HepG2 (cell line): ENCODE results near the gene PIGBOS1. TPM values are rescaled to one million over a fixed set of nuclear protein-coding genes. Genes with fewer than 3 reads are reported as not detected.

ENCODE experiments used
- ATAC-seq: fragments of 200-7000 bp; cut with Tn5 transposase; 3 replicates; pipeline ENCODE4 v1.9.1; 2020; ENCODE audit warnings: mild to moderate bottlenecking, moderate library complexity
- BruUV-seq: library from RNA; stranded (reverse); fragments of 400-500 nt; replicated peaks from 2 replicates; lab custom pipeline; 2021; lab: Mats Ljungman, UMichigan
- CTCF ChIA-PET: fragments of 300-600 bp; formaldehyde crosslinking; extraction: SDS; loops from one replicate; lab custom pipeline; 2021; ENCODE audit warnings: low total read pairs, inconsistent platforms, low intra/inter-chr PET ratio; lab: Yijun Ruan, JAX
- POLR2A ChIA-PET: fragments of 350-600 bp; sonication (Branson Sonifier 250); formaldehyde crosslinking; loops from one replicate; lab custom pipeline; 2020; ENCODE audit warnings: antibody characterized with exemption, inconsistent platforms; lab: Yijun Ruan, JAX
- DNase-seq: peaks from one replicate; pipeline ENCODE4 v3.0.0-alpha.2; 2015; ENCODE audit warnings: low spot score
- FAIRE-seq: peaks from 3 replicates; lab custom pipeline; 2011; peaks lifted over from hg19 to GRCh38; lab: Jason Lieb, UNC
- H2AFZ ChIP-seq: one replicate; pipeline ENCODE4 v1.6.1; 2011; ENCODE audit warnings: low read length, inconsistent platforms
- H3K27ac ChIP-seq: fragments of 300-600 bp; 3 replicates; pipeline ENCODE4 v1.8.0; 2011; ENCODE audit warnings: mixed run types, mild to moderate bottlenecking, mixed read lengths, low read length, inconsistent platforms; ENCODE audit not compliant: insufficient read depth; ENCODE audit errors: extremely low read length
- H3K27me3 ChIP-seq, 2 experiments: fragments of 200-600 bp in 1 of 2; 2 replicates in 1 of 2; 3 replicates in 1 of 2; pipeline versions ENCODE4 v1.6.0 to v1.8.0; 2011; ENCODE audit warnings: low read length in 2 of 2, mild to moderate bottlenecking in 2 of 2, moderate library complexity in 2 of 2, inconsistent platforms in 1 of 2; ENCODE audit not compliant: insufficient read depth in 2 of 2, control insufficient read depth in 1 of 2
- H3K36me3 ChIP-seq, 2 experiments: fragments of 200-600 bp in 1 of 2; replicated peaks in 1 of 2; 2 replicates in 1 of 2; 3 replicates in 1 of 2; pipeline versions ENCODE4 v1.5.1 to v1.8.0; 2011; ENCODE audit warnings: low read length in 2 of 2, inconsistent platforms in 1 of 2; ENCODE audit not compliant: insufficient read depth in 2 of 2, control insufficient read depth in 1 of 2
- H3K4me1 ChIP-seq: 2 replicates; pipeline ENCODE4 v1.5.1; 2012; ENCODE audit warnings: low read length, inconsistent platforms; ENCODE audit not compliant: insufficient read depth
- H3K4me2 ChIP-seq: 2 replicates; pipeline ENCODE4 v1.6.0; 2011; ENCODE audit warnings: low read depth, low read length, inconsistent platforms
- H3K4me3 ChIP-seq, 3 experiments: fragments of 200-600 bp in 1 of 3; sonication (generic), shearing (Covaris generic) in 1 of 3; replicated peaks in 1 of 3; 2 replicates each; pipeline ENCODE4 v1.5.1; 2011 to 2016; ENCODE audit warnings: low read length in 3 of 3, inconsistent platforms in 2 of 3, low read depth in 2 of 3, mild to moderate bottlenecking in 2 of 3, control low read depth in 1 of 3, mixed read lengths in 1 of 3; ENCODE audit not compliant: insufficient read depth in 1 of 3
- H3K79me2 ChIP-seq: one replicate; pipeline ENCODE4 v1.6.1; 2011; ENCODE audit warnings: low read length, inconsistent platforms; ENCODE audit not compliant: insufficient read depth
- H3K9ac ChIP-seq: 2 replicates; pipeline ENCODE4 v1.6.0; 2011; ENCODE audit warnings: mild to moderate bottlenecking, low read depth, low read length, inconsistent platforms; ENCODE audit not compliant: insufficient read depth
- H3K9me3 ChIP-seq: 2 replicates; pipeline ENCODE4 v1.5.1; 2012; ENCODE audit warnings: mild to moderate bottlenecking, low read length
- H4K20me1 ChIP-seq: 2 replicates; pipeline ENCODE4 v1.6.0; 2011; ENCODE audit warnings: inconsistent platforms, mild to moderate bottlenecking, low read length, moderate library complexity; ENCODE audit not compliant: insufficient read depth
- SALL1 ChIP-seq: sonication (generic); formaldehyde crosslinking; IDR thresholded peaks from 2 replicates; pipeline ENCODE4 v1.8.0; 2022; ENCODE audit warnings: mild to moderate bottlenecking, missing genetic modification reagents
- TCF7L2 ChIP-seq: IDR thresholded peaks from 2 replicates; pipeline ENCODE4 v1.6.1; 2011; ENCODE audit warnings: mild to moderate bottlenecking, low read depth, low read length, moderate library complexity
- ZBTB38 ChIP-seq: sonication (generic); formaldehyde crosslinking; IDR thresholded peaks from 2 replicates; pipeline ENCODE4 v1.5.1; 2020; ENCODE audit warnings: mild to moderate bottlenecking, missing genetic modification reagents
- WGBS: methylation state at CpG from one replicate; pipeline ENCODE4 v1.1.6; 2017; ENCODE audit warnings: low lambda C conversion rate; 5-methylcytosine and 5-hydroxymethylcytosine counted together
- in situ Hi-C: cut with HindIII; loops from 2 replicates; pipeline ENCODE4 v1.10.0; 2017; ENCODE audit warnings: low pct_unique_long_range_greater_than_20kb; ENCODE audit not compliant: extremely low pct_ligation_motif_present
- intact Hi-C: fragments of 100-400 bp; cut with micrococcal nuclease; formaldehyde crosslinking; loops from one replicate; pipeline ENCODE4 v1.10.0; 2022; ENCODE audit not compliant: unreplicated experiment
- polyA plus RNA-seq, 8 experiments: library from polyadenylated mRNA; depleted of rRNA in 3 of 8; stranded (reverse) in 7 of 8; unstranded in 1 of 8; fragments of >200 nt; fragmentation: Illumina TruSeq in 4 of 8; extraction: Trizol in 4 of 8; gene quantifications; 2 replicates each; pipeline versions ENCODE4 v1.2.1 to v1.2.3, GENCODE V29; 2011 to 2016; ENCODE audit warnings: low read depth in 4 of 8, missing spikeins in 1 of 8, mixed read lengths in 1 of 8; ENCODE audit not compliant: insufficient read depth in 1 of 8
- total RNA-seq, 5 experiments: library from RNA; depleted of rRNA; stranded (reverse); fragments of >200 nt; fragmentation: Illumina TruSeq; extraction: Trizol; gene quantifications; 2 replicates each; pipeline ENCODE4 v1.2.3, GENCODE V29; 2016; ENCODE audit warnings: low read depth in 1 of 5
- TF ChIP-seq, protein P1 (sequence below): sonication (generic); formaldehyde crosslinking; IDR thresholded peaks from 2 replicates; pipeline ENCODE4 v1.4.0; 2020; ENCODE audit warnings: mild to moderate bottlenecking, missing genetic modification reagents
- TF ChIP-seq, protein P2 (sequence below), 2 experiments: sonication (generic) in 1 of 2; formaldehyde crosslinking in 1 of 2; IDR thresholded peaks; 2 replicates each; pipeline versions ENCODE4 v1.4.0 to v1.6.1; 2018 to 2020; ENCODE audit warnings: missing genetic modification reagents in 2 of 2, borderline replicate concordance in 1 of 2, low read depth in 1 of 2, mild to moderate bottlenecking in 1 of 2, missing biosample characterization in 1 of 2
- TF ChIP-seq, protein P3 (sequence below): sonication (generic); formaldehyde crosslinking; IDR thresholded peaks from 2 replicates; pipeline ENCODE4 v1.5.0; 2020; ENCODE audit warnings: missing genetic modification reagents

The PIGBOS1 gene
- total and polyA plus RNA-seq, 2 of the 13 experiments (the other 11 are each of a cell fraction or from before 2014, with no cell fraction given), result 14.8 to 22.1 TPM

DNA sequence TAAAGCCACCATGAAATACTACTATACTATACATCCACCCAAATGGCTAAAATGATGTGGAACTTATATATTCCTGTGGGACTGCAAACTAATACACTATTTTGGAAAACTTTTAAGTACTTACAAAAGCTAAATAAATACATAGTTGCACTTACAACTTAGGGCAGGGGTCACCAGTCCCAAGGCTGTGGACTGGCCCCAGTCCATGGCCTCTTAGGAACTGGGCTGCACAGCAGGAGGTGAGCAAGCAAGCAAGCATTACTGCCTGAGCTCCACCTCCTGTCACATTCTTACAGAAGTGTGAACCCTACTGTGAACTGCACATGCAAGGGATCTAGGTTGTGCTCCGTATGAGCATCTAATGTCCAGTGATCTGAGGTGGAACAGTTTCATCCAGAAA, 18.2 kb upstream of the PIGBOS1 start:
- Histone ChIP-seq H3K4me3 (no peak overlapping the region), H2AFZ (no peak overlapping the region), H3K9me3 (no peaks in the 10 kb centered on the region), H3K36me3 (peaks cover 0 to 17% of the 10 kb centered on the region in 2 experiments; a peak in 2 of 5 replicates), H3K9ac (no peak overlapping the region), H4K20me1 (no peaks in the 10 kb centered on the region), H3K4me2 (no peak overlapping the region), H3K27ac (no peak overlapping the region), H3K4me1 (no peaks in the 10 kb centered on the region), H3K27me3 (no peaks in the 10 kb centered on the region), H3K79me2 (no peaks in the 10 kb centered on the region)
- no CpG with 5 or more reads among the region's 1 CpG for WGBS
- DNase-seq (no peak), FAIRE-seq (no peak), ATAC-seq (no peak)
- TF ChIP-seq SALL1 (CRISPR knock-in tag), result no peak
- no peak for TF ChIP-seq TCF7L2
- TF ChIP-seq ZBTB38 (CRISPR knock-in tag), result no peak
- TF ChIP-seq, protein P1, sequence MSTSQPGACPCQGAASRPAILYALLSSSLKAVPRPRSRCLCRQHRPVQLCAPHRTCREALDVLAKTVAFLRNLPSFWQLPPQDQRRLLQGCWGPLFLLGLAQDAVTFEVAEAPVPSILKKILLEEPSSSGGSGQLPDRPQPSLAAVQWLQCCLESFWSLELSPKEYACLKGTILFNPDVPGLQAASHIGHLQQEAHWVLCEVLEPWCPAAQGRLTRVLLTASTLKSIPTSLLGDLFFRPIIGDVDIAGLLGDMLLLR, result no peak
- TF ChIP-seq, protein P2, sequence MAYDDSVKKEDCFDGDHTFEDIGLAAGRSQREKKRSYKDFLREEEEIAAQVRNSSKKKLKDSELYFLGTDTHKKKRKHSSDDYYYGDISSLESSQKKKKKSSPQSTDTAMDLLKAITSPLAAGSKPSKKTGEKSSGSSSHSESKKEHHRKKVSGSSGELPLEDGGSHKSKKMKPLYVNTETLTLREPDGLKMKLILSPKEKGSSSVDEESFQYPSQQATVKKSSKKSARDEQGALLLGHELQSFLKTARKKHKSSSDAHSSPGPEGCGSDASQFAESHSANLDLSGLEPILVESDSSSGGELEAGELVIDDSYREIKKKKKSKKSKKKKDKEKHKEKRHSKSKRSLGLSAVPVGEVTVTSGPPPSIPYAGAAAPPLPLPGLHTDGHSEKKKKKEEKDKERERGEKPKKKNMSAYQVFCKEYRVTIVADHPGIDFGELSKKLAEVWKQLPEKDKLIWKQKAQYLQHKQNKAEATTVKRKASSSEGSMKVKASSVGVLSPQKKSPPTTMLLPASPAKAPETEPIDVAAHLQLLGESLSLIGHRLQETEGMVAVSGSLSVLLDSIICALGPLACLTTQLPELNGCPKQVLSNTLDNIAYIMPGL (CRISPR knock-in tag; IDR thresholded peaks at IDR 0.05; ENCODE audit: borderline replicate concordance in 1 of 2, low read depth in 1 of 2), result no peak
- TF ChIP-seq, protein P3, sequence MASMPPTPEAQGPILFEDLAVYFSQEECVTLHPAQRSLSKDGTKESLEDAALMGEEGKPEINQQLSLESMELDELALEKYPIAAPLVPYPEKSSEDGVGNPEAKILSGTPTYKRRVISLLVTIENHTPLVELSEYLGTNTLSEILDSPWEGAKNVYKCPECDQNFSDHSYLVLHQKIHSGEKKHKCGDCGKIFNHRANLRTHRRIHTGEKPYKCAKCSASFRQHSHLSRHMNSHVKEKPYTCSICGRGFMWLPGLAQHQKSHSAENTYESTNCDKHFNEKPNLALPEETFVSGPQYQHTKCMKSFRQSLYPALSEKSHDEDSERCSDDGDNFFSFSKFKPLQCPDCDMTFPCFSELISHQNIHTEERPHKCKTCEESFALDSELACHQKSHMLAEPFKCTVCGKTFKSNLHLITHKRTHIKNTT, result no peak
- intact Hi-C loops (no loop called here), in situ Hi-C loops (no loop called here)
- ChIA-PET POLR2A (no interaction called here), CTCF (no interaction called here)
- BruUV-seq, result no TSS peak
